Stimulated activated CD4-positive, alpha-beta T cell treated with anti-CD3 and anti-CD28 coated beads, Interleukin-1b, Interleukin-23, amount 100 ng/mL, for 48 hours (primary cell): ENCODE results near the gene AKAP9.
"Not testable (repeated sequence)": the region's sequence is repeated elsewhere in the genome, so short reads cannot be mapped to it uniquely, and the experiment has no call there.

ENCODE experiments used
- DNase-seq: peaks from one replicate; pipeline ENCODE4 v3.0.0-alpha.2; 2020

AKAP9 gene

GRCh38 chr7:92013611-92014010 is 72.9 kb downstream of the AKAP9 start:
- no peak for DNase-seq

GRCh38 chr7:92020636-92021035 is 80.0 kb downstream of the AKAP9 start:
- DNase-seq = no peak

GRCh38 chr7:92025260-92025659 is 84.6 kb downstream of the AKAP9 start:
- DNase-seq = no peak

- DNase-seq = not testable (repeated sequence)
Observed at GRCh38 chr7:92026635-92027034, 86.0 kb downstream of the AKAP9 start.

- DNase-seq = not testable (repeated sequence)
Observed at GRCh38 chr7:92027128-92027527, 86.5 kb downstream of the AKAP9 start.

- DNase-seq = no peak
Observed at GRCh38 chr7:92028226-92028625, 87.6 kb downstream of the AKAP9 start.

GRCh38 chr7:92028686-92029085 is 88.0 kb downstream of the AKAP9 start:
- no peak for DNase-seq

GRCh38 chr7:92034116-92034515 is 93.5 kb downstream of the AKAP9 start:
- DNase-seq = no peak

GRCh38 chr7:92035576-92035975 is 94.9 kb downstream of the AKAP9 start:
- DNase-seq = no peak

- DNase-seq = no peak
Observed at GRCh38 chr7:92039900-92040299, 99.2 kb downstream of the AKAP9 start.

- no peak for DNase-seq
Observed at GRCh38 chr7:92042056-92042737, 101.5 kb downstream of the AKAP9 start.

GRCh38 chr7:92043098-92043497 is 102.4 kb downstream of the AKAP9 start:
- DNase-seq = no peak

- DNase-seq = no peak
Observed at GRCh38 chr7:92043637-92044036, 103.0 kb downstream of the AKAP9 start.

GRCh38 chr7:92044148-92044547 is 103.5 kb downstream of the AKAP9 start:
- no peak for DNase-seq

- no peak for DNase-seq
Observed at GRCh38 chr7:92044940-92045339, 104.3 kb downstream of the AKAP9 start.

GRCh38 chr7:92051655-92052054 is 111.0 kb downstream of the AKAP9 start:
- no peak for DNase-seq

GRCh38 chr7:92052159-92052558 is 111.5 kb downstream of the AKAP9 start:
- no peak for DNase-seq

GRCh38 chr7:92052684-92053083 is 112.0 kb downstream of the AKAP9 start:
- no peak for DNase-seq

GRCh38 chr7:92053312-92053711 is 112.7 kb downstream of the AKAP9 start:
- DNase-seq = no peak

GRCh38 chr7:92056286-92056685 is 115.6 kb downstream of the AKAP9 start:
- no peak for DNase-seq

- no peak for DNase-seq
Observed at GRCh38 chr7:92057375-92057774, 116.7 kb downstream of the AKAP9 start.

- DNase-seq = no peak
Observed at GRCh38 chr7:92058040-92058439, 117.4 kb downstream of the AKAP9 start.

- no peak for DNase-seq
Observed at GRCh38 chr7:92058899-92059298, 118.2 kb downstream of the AKAP9 start.

- no peak for DNase-seq
Observed at GRCh38 chr7:92061154-92061553, 120.5 kb downstream of the AKAP9 start.

- DNase-seq = no peak
Observed at GRCh38 chr7:92064438-92065029, 123.9 kb downstream of the AKAP9 start.
